HG03045 (cell line): Measurements from ENCODE around the gene CCNT2.
A peak's percentile ranks its signal among the peaks of the same experiment; 100 is the strongest.
"Not testable (repeated sequence)": the region's sequence is repeated elsewhere in the genome, so short reads cannot be mapped to it uniquely, and the experiment has no call there.

Experiments
- ATAC-seq: cut with Tn5 transposase; IDR thresholded peaks from one replicate; pipeline ENCODE4 v1.9.1; 2021; ENCODE audit warnings: mild to moderate bottlenecking, moderate library complexity; ENCODE audit not compliant: unreplicated experiment

The CCNT2 gene

GRCh38 chr2:134973241-134974138 lies 54.9 kb downstream of the CCNT2 start:
- no peak for ATAC-seq

- ATAC-seq = no peak
These were observed 56.8 kb downstream of the CCNT2 start for GRCh38 chr2:134975281-134976009.

- ATAC-seq = no peak
These were observed 57.6 kb downstream of the CCNT2 start for GRCh38 chr2:134976074-134976702.

GRCh38 chr2:134977104-134977503 lies 58.5 kb downstream of the CCNT2 start:
- not testable (repeated sequence) for ATAC-seq

GRCh38 chr2:134979221-134979620 lies 60.6 kb downstream of the CCNT2 start:
- ATAC-seq = no peak

- no peak for ATAC-seq
These were observed 62.0 kb downstream of the CCNT2 start for GRCh38 chr2:134980639-134981038.

- no peak for ATAC-seq
These were observed 64.0 kb downstream of the CCNT2 start for GRCh38 chr2:134982603-134983002.

- ATAC-seq = no peak
These were observed 66.4 kb downstream of the CCNT2 start for GRCh38 chr2:134985061-134985460.

- no peak for ATAC-seq
These were observed 70.5 kb downstream of the CCNT2 start for GRCh38 chr2:134988994-134989605.

- no peak for ATAC-seq
These were observed 80.9 kb downstream of the CCNT2 start for GRCh38 chr2:134999521-134999920.

GRCh38 chr2:135002836-135003235 lies 84.2 kb downstream of the CCNT2 start:
- no peak for ATAC-seq

- peak; percentile 80 for ATAC-seq
These were observed 85.6 kb downstream of the CCNT2 start for GRCh38 chr2:135004005-135004746.

- ATAC-seq = no peak
These were observed 87.1 kb downstream of the CCNT2 start for GRCh38 chr2:135005753-135006152.
